H1 (cell line): ENCODE results near the gene TIMD4. TPM values are rescaled to one million over a fixed set of nuclear protein-coding genes. Genes with fewer than 3 reads are reported as not detected.

Experiments
- CTCF ChIA-PET: fragments of 300-600 bp; sonication (Branson Sonifier 250); formaldehyde crosslinking; loops from one replicate; lab custom pipeline; 2021; ENCODE audit not compliant: partially characterized antibody; lab: Charles Lee
- POLR2A ChIA-PET: fragments of 300-600 bp; sonication (Branson Sonifier 250); formaldehyde crosslinking; loops from one replicate; lab custom pipeline; 2021; ENCODE audit warnings: inconsistent platforms; ENCODE audit not compliant: partially characterized antibody; lab: Charles Lee
- DNase-seq, 2 experiments: peaks; one replicate each; pipeline versions ENCODE4 v3.0.0 to v3.0.0-alpha.2; 2010 to 2022; ENCODE audit warnings: low spot score in 2 of 2, low read depth in 1 of 2, mixed read lengths in 1 of 2
- FAIRE-seq: peaks from 2 replicates; lab custom pipeline; 2011; peaks lifted over from hg19 to GRCh38; lab: Jason Lieb, UNC
- H2AFZ ChIP-seq: 2 replicates; pipeline ENCODE4 v1.8.1; 2012; ENCODE audit warnings: low read length, inconsistent platforms
- H2AK5ac ChIP-seq: 2 replicates; pipeline ENCODE4 v1.6.1; 2013; ENCODE audit warnings: low read depth, low read length
- H2BK120ac ChIP-seq: replicated peaks from 2 replicates; pipeline ENCODE3; 2013; ENCODE audit warnings: low read depth, low read length, inconsistent platforms
- H2BK12ac ChIP-seq: 2 replicates; pipeline ENCODE4 v1.6.1; 2013; ENCODE audit warnings: low read depth, low read length
- H2BK15ac ChIP-seq: 2 replicates; pipeline ENCODE4 v1.6.1; 2013; ENCODE audit warnings: low read length
- H2BK20ac ChIP-seq: 2 replicates; pipeline ENCODE4 v1.6.1; 2013; ENCODE audit warnings: low read length
- H2BK5ac ChIP-seq: 2 replicates; pipeline ENCODE4 v1.6.1; 2013; ENCODE audit warnings: low read depth, low read length
- H3K14ac ChIP-seq: 2 replicates; pipeline ENCODE4 v1.6.1; 2013; ENCODE audit warnings: inconsistent platforms; ENCODE audit not compliant: insufficient read length
- H3K18ac ChIP-seq: 2 replicates; pipeline ENCODE4 v1.6.1; 2013; ENCODE audit warnings: low read length; ENCODE audit errors: extremely low read depth
- H3K23ac ChIP-seq: 2 replicates; pipeline ENCODE4 v1.6.1; 2013; ENCODE audit warnings: inconsistent platforms; ENCODE audit not compliant: insufficient read length
- H3K23me2 ChIP-seq: 2 replicates; pipeline ENCODE4 v1.6.1; 2013; ENCODE audit warnings: low read depth, low read length
- H3K27ac ChIP-seq: 2 replicates; pipeline ENCODE4 v1.6.1; 2011; ENCODE audit warnings: low read depth, low read length, inconsistent platforms
- H3K27me3 ChIP-seq, 4 experiments: replicated peaks in 1 of 4; 1 replicate in 1 of 4; 2 replicates in 3 of 4; pipeline versions ENCODE4 v1.6.1 to v1.8.1; 2011 to 2013; ENCODE audit warnings: low read length in 3 of 4, mild to moderate bottlenecking in 3 of 4, inconsistent platforms in 2 of 4, mixed read lengths in 2 of 4, moderate library complexity in 1 of 4; ENCODE audit not compliant: control insufficient read depth in 3 of 4, insufficient read depth in 3 of 4; ENCODE audit errors: extremely low read depth in 1 of 4
- H3K36me3 ChIP-seq, 4 experiments: 2 replicates each; pipeline versions ENCODE4 v1.6.1 to v1.8.1; 2011 to 2013; ENCODE audit warnings: mild to moderate bottlenecking in 4 of 4, low read length in 3 of 4, moderate library complexity in 2 of 4, control low read depth in 1 of 4, inconsistent platforms in 1 of 4; ENCODE audit not compliant: insufficient read depth in 4 of 4, control insufficient read depth in 2 of 4
- H3K4ac ChIP-seq: replicated peaks from 2 replicates; pipeline ENCODE3; 2013; ENCODE audit warnings: low read length, low read depth, mixed read lengths, inconsistent platforms; ENCODE audit not compliant: insufficient read length
- H3K4me1 ChIP-seq, 4 experiments: replicated peaks in 1 of 4; 1 replicate in 1 of 4; 2 replicates in 3 of 4; pipeline versions ENCODE4 v1.6.1 to v1.8.1; 2011 to 2013; ENCODE audit warnings: low read length in 3 of 4, inconsistent platforms in 2 of 4, mixed read lengths in 1 of 4; ENCODE audit not compliant: insufficient read depth in 4 of 4, control insufficient read depth in 3 of 4
- H3K4me2 ChIP-seq, 2 experiments: 2 replicates each; pipeline versions ENCODE4 v1.6.1 to v1.8.1; 2011 to 2013; ENCODE audit warnings: low read depth in 2 of 2, low read length in 2 of 2, control low read depth in 1 of 2, inconsistent platforms in 1 of 2, mild to moderate bottlenecking in 1 of 2; ENCODE audit not compliant: insufficient read depth in 1 of 2
- H3K4me3 ChIP-seq, 4 experiments: fragments of 200-600, 300-600 bp in 1 of 4; sonication (generic), shearing (Covaris generic), sonication (Bioruptor Twin) in 1 of 4; 2 replicates each; pipeline versions ENCODE4 v1.5.1 to v1.8.1; 2011 to 2016; ENCODE audit warnings: low read length in 4 of 4, low read depth in 3 of 4, control low read depth in 2 of 4, inconsistent platforms in 2 of 4, mild to moderate bottlenecking in 2 of 4, mixed read lengths in 1 of 4, moderate library complexity in 1 of 4; ENCODE audit not compliant: insufficient read depth in 2 of 4; ENCODE audit errors: extremely low read depth in 1 of 4
- H3K56ac ChIP-seq: replicated peaks from 2 replicates; pipeline ENCODE3; 2013; ENCODE audit warnings: low read depth, mild to moderate bottlenecking, mixed read lengths, low read length, inconsistent platforms; ENCODE audit not compliant: insufficient read length
- H3K79me1 ChIP-seq: 2 replicates; pipeline ENCODE4 v1.6.1; 2013; ENCODE audit warnings: low read depth, low read length, control low read depth
- H3K79me2 ChIP-seq, 2 experiments: 2 replicates each; pipeline versions ENCODE4 v1.6.1 to v1.8.1; 2012 to 2013; ENCODE audit warnings: low read length in 2 of 2, mild to moderate bottlenecking in 2 of 2, inconsistent platforms in 1 of 2; ENCODE audit not compliant: insufficient read depth in 2 of 2, control insufficient read depth in 1 of 2
- H3K9ac ChIP-seq, 4 experiments: replicated peaks in 1 of 4; 1 replicate in 1 of 4; 2 replicates in 3 of 4; pipeline versions ENCODE4 v1.6.1 to v1.8.1; 2011 to 2013; ENCODE audit warnings: low read depth in 3 of 4, low read length in 3 of 4, control low read depth in 2 of 4, mild to moderate bottlenecking in 2 of 4, moderate library complexity in 2 of 4, inconsistent platforms in 1 of 4; ENCODE audit errors: extremely low read depth in 1 of 4
- H3K9me3 ChIP-seq, 2 experiments: 2 replicates each; pipeline versions ENCODE4 v1.6.1 to v1.8.1; 2012 to 2013; ENCODE audit warnings: mild to moderate bottlenecking in 2 of 2, moderate library complexity in 2 of 2, control low read depth in 1 of 2, inconsistent platforms in 1 of 2, low read depth in 1 of 2, low read length in 1 of 2, mixed read lengths in 1 of 2; ENCODE audit not compliant: insufficient read depth in 2 of 2
- H4K20me1 ChIP-seq, 2 experiments: replicated peaks in 1 of 2; 2 replicates each; pipeline versions ENCODE3 to v1.8.1; 2011 to 2013; ENCODE audit warnings: inconsistent platforms in 2 of 2, low read length in 2 of 2, mild to moderate bottlenecking in 1 of 2; ENCODE audit not compliant: insufficient read depth in 2 of 2, control insufficient read depth in 1 of 2
- H4K5ac ChIP-seq: 2 replicates; pipeline ENCODE4 v1.6.1; 2013; ENCODE audit warnings: low read length, low read depth, mixed read lengths, inconsistent platforms; ENCODE audit not compliant: insufficient read length
- H4K8ac ChIP-seq: 2 replicates; pipeline ENCODE4 v1.8.0; 2013; ENCODE audit warnings: mild to moderate bottlenecking, moderate library complexity, low read length, inconsistent platforms; ENCODE audit not compliant: insufficient read depth; ENCODE audit errors: extremely low read depth
- H4K91ac ChIP-seq: replicated peaks from 2 replicates; pipeline ENCODE3; 2013; ENCODE audit warnings: low read length, mixed read lengths, inconsistent platforms; ENCODE audit not compliant: insufficient read length
- EP300 ChIP-seq, 2 experiments: IDR thresholded peaks; 1 replicate in 1 of 2; 2 replicates in 1 of 2; pipeline ENCODE4 v1.6.1; 2011 to 2012; ENCODE audit warnings: low read depth in 2 of 2, low read length in 2 of 2, mild to moderate bottlenecking in 2 of 2, borderline replicate concordance in 1 of 2, inconsistent platforms in 1 of 2, moderate library complexity in 1 of 2
- NANOG ChIP-seq: IDR thresholded peaks from 2 replicates; pipeline ENCODE4 v1.6.1; 2011; ENCODE audit warnings: low read length, low read depth, mild to moderate bottlenecking, inconsistent platforms; ENCODE audit not compliant: insufficient read depth, poor library complexity, severe bottlenecking
- RFX5 ChIP-seq: IDR thresholded peaks from 2 replicates; pipeline ENCODE4 v1.6.1; 2011; ENCODE audit warnings: low read depth, low read length, improper control_type of control experiment, borderline replicate concordance
- SIRT6 ChIP-seq: IDR thresholded peaks from one replicate; pipeline ENCODE4 v1.7.1; 2012; ENCODE audit warnings: low read length, inconsistent platforms
- SIX5 ChIP-seq: IDR thresholded peaks from 2 replicates; pipeline ENCODE4 v1.6.1; 2011; ENCODE audit warnings: mild to moderate bottlenecking, low read depth, low read length
- SRF ChIP-seq: IDR thresholded peaks from 2 replicates; pipeline ENCODE4 v1.6.1; 2011; ENCODE audit warnings: mild to moderate bottlenecking, low read depth, low read length, moderate library complexity
- TAF1 ChIP-seq: IDR thresholded peaks from 2 replicates; pipeline ENCODE4 v1.6.1; 2011; ENCODE audit warnings: mild to moderate bottlenecking, low read depth, low read length
- WGBS, 2 experiments: shearing (Covaris generic) in 1 of 2; methylation state at CpG; one replicate each; pipeline versions ENCODE4 v1.1.6 to v1.1.7; 2013 to 2015; ENCODE audit warnings: low lambda C conversion rate in 2 of 2, mixed read lengths in 2 of 2, inconsistent platforms in 1 of 2, low coverage in 1 of 2, missing lambda C conversion rate in 1 of 2; ENCODE audit not compliant: insufficient replicate concordance in 2 of 2, insufficient coverage in 1 of 2, insufficient read length in 1 of 2; ENCODE audit errors: extremely low coverage in 1 of 2, missing lambda C conversion rate in 1 of 2; 5-methylcytosine and 5-hydroxymethylcytosine counted together
- polyA plus RNA-seq, 7 experiments: library from polyadenylated mRNA; depleted of rRNA in 3 of 7; stranded (reverse) in 5 of 7; unstranded in 2 of 7; fragments of >200 nt in 5 of 7; fragments of 200-250 nt in 2 of 7; gene quantifications; 1 replicate in 5 of 7; 2 replicates in 1 of 7; 4 replicates in 1 of 7; pipeline versions ENCODE4 v1.2.1 to v1.2.3, GENCODE V29; 2011 to 2013; ENCODE audit warnings: missing spikeins in 2 of 7, mixed read lengths in 2 of 7
- total RNA-seq: library from RNA; stranded (reverse); fragmentation: NEBNext Ultra II Directional; extraction: Animal tissue kit (Norgen Biotek cat#: 25700); gene quantifications from 2 replicates; pipeline ENCODE4 v1.2.1, GENCODE V29; 2021
- TF ChIP-seq, protein P1 (sequence below): IDR thresholded peaks from 2 replicates; pipeline ENCODE4 v1.6.1; 2011; ENCODE audit warnings: low read length, improper control_type of control experiment

TIMD4 gene
- total and polyA plus RNA-seq, 2 of the 8 experiments (the other 6 are each of a cell fraction or from before 2014, with no cell fraction given), result not detected

GRCh38 chr5:156942064-156942463 lies 21.0 kb downstream of the TIMD4 start:
- no peak overlapping the region for H3K14ac ChIP-seq
- no peak overlapping the region; a peak in 1 of 4 replicates for H3K4me2 ChIP-seq
- no peak overlapping the region for H2BK120ac ChIP-seq
- H3K36me3 ChIP-seq, result peaks cover 0 to 4% (median 0%) of the 10 kb centered on the region in 4 experiments; a peak in 1 of 8 replicates
- H2BK5ac ChIP-seq, result no peak overlapping the region
- FAIRE-seq (no peak), DNase-seq (no peak)
- no peak overlapping the region for H4K5ac ChIP-seq
- H2BK15ac ChIP-seq, result no peak overlapping the region
- H3K4ac ChIP-seq, result no peak overlapping the region
- H2BK20ac ChIP-seq, result no peak overlapping the region
- CTCF ChIA-PET, result interaction anchor here (0.7 to 1.0 kb wide), 5 partner anchors 25 to 1325 kb away, joined by 3 to 4 read pairs (median 3); no protein-coding TSS in a partner anchor
- peaks cover 0 to 5% (median 0%) of the 10 kb centered on the region in 4 experiments; a peak in 2 of 7 replicates for H3K4me1 ChIP-seq
- no peak overlapping the region for H4K91ac ChIP-seq
- no peak overlapping the region for H2AK5ac ChIP-seq
- H3K4me3 ChIP-seq, result no peak overlapping the region
- no peak overlapping the region for H2BK12ac ChIP-seq
- WGBS, 2 experiments, result 54% methylated on average over 2 of the region's 2 CpGs; no CpG with 5 or more reads in 1 of the 2 experiments
- no peak overlapping the region for H4K8ac ChIP-seq
- no peak overlapping the region for H3K56ac ChIP-seq
- no peak overlapping the region for H3K18ac ChIP-seq
- no peaks in the 10 kb centered on the region for H3K79me1 ChIP-seq
- 0 out of 2 replicates have a peak overlapping the region, but pooled peaks have one; percentile 18 for H2AFZ ChIP-seq
- H3K27me3 ChIP-seq, result no peaks in the 10 kb centered on the region
- H3K23me2 ChIP-seq, result no peaks in the 10 kb centered on the region
- no peaks in the 10 kb centered on the region for H3K79me2 ChIP-seq
- H3K27ac ChIP-seq, result no peak overlapping the region
- POLR2A ChIA-PET, result no interaction called here
- no peak overlapping the region for H3K23ac ChIP-seq
- H4K20me1 ChIP-seq, result no peaks in the 10 kb centered on the region
- TF ChIP-seq NANOG (peak; percentile 22), EP300 (IDR thresholded peaks at IDR 0.05; ENCODE audit: borderline replicate concordance in 1 of 2, low read depth in 2 of 2, low read length in 2 of 2) (no peak), SRF (no peak), TAF1 (no peak), SIX5 (no peak), RFX5 (no peak), SIRT6 (no peak)
- TF ChIP-seq, protein P1, sequence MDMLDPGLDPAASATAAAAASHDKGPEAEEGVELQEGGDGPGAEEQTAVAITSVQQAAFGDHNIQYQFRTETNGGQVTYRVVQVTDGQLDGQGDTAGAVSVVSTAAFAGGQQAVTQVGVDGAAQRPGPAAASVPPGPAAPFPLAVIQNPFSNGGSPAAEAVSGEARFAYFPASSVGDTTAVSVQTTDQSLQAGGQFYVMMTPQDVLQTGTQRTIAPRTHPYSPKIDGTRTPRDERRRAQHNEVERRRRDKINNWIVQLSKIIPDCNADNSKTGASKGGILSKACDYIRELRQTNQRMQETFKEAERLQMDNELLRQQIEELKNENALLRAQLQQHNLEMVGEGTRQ, result no peak
- no peak overlapping the region for H3K9ac ChIP-seq
- H3K9me3 ChIP-seq, result peaks cover 7 to 13% of the 10 kb centered on the region in 2 experiments; a peak in 3 of 4 replicates
